GM06990 (cell line): ENCODE measurements around the gene CCNJL.

Source experiments
- DNase-seq: peaks from one replicate; pipeline ENCODE4 v3.0.0-alpha.2; 2011; ENCODE audit not compliant: insufficient read length; ENCODE audit errors: extremely low read depth
- H3K27me3 ChIP-seq: replicated peaks from 2 replicates; pipeline ENCODE4 v1.6.0; 2011; ENCODE audit warnings: low read length; ENCODE audit not compliant: control insufficient read depth, insufficient read depth
- H3K36me3 ChIP-seq: 2 replicates; pipeline ENCODE4 v1.5.1; 2011; ENCODE audit warnings: low read length; ENCODE audit not compliant: control insufficient read depth, insufficient read depth
- H3K4me3 ChIP-seq: replicated peaks from 2 replicates; pipeline ENCODE4 v1.5.1; 2011; ENCODE audit warnings: low read depth, mild to moderate bottlenecking, control low read depth, low read length
- CTCF ChIP-seq: IDR thresholded peaks from 2 replicates; pipeline ENCODE4 v1.5.1; 2011; ENCODE audit warnings: low read length, control low read depth, mild to moderate bottlenecking, inconsistent platforms; ENCODE audit not compliant: insufficient read depth, poor library complexity, severe bottlenecking

Gene CCNJL

GRCh38 chr5:160296496-160296895 is 15.9 kb downstream of the CCNJL start:
- Histone ChIP-seq H3K4me3 (no peak overlapping the region), H3K27me3 (no peaks in the 10 kb centered on the region; the same call in 1 of the 2 replicates), H3K36me3 (no peaks in the 10 kb centered on the region)
- TF ChIP-seq CTCF = no peak
- no peak for DNase-seq

GRCh38 chr5:160293901-160294561 is 18.3 kb downstream of the CCNJL start:
- TF ChIP-seq CTCF = no peak
- no peaks in the 10 kb centered on the region; the same call in 1 of the 2 replicates for H3K27me3 ChIP-seq
- no peaks in the 10 kb centered on the region for H3K36me3 ChIP-seq
- H3K4me3 ChIP-seq = no peak overlapping the region
- DNase-seq = no peak

GRCh38 chr5:160293386-160293785 is 19.0 kb downstream of the CCNJL start:
- TF ChIP-seq CTCF = no peak
- DNase-seq = no peak
- H3K36me3 ChIP-seq = no peaks in the 10 kb centered on the region
- no peaks in the 10 kb centered on the region; the same call in 1 of the 2 replicates for H3K27me3 ChIP-seq
- H3K4me3 ChIP-seq = no peak overlapping the region

GRCh38 chr5:160291467-160291866 is 20.9 kb downstream of the CCNJL start:
- H3K36me3 ChIP-seq = no peaks in the 10 kb centered on the region
- no peak overlapping the region for H3K4me3 ChIP-seq
- no peak for DNase-seq
- TF ChIP-seq CTCF = no peak
- no peaks in the 10 kb centered on the region for H3K27me3 ChIP-seq

GRCh38 chr5:160290751-160291150 is 21.6 kb downstream of the CCNJL start:
- H3K4me3 ChIP-seq = no peak overlapping the region
- no peaks in the 10 kb centered on the region for H3K36me3 ChIP-seq
- TF ChIP-seq CTCF = no peak
- no peak for DNase-seq
- no peaks in the 10 kb centered on the region for H3K27me3 ChIP-seq

DNA sequence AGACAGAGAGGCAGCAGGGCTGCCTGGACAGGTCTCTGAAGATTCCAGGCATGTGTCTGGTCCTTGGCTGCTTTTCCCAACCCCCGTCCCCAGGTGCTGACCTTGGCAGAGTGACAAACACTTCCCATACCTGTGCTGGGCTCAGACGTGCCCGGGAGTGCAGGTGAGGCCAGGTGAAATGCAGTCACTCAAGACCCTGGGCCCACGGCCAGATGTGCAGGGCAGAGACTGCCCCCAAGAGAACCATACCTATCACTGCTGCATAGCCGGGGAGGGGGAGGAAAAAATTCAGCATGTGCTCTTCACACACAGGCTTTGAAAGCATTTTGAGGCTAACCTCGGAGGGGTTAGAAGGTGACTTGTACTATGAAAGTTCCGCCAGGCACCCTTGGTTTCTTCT is 22.6 kb downstream of the CCNJL start:
- Histone ChIP-seq H3K27me3 (no peaks in the 10 kb centered on the region; the same call in 1 of the 2 replicates), H3K36me3 (no peaks in the 10 kb centered on the region), H3K4me3 (no peak overlapping the region)
- DNase-seq = no peak
- no peak for TF ChIP-seq CTCF
